PFSK-1 (cell line): ENCODE measurements around the gene KLF13.

Experiments
- FOXP2 ChIP-seq: optimal IDR thresholded peaks from 2 replicates; pipeline ENCODE3; 2011; ENCODE audit warnings: borderline replicate concordance, control low read depth, inconsistent platforms; ENCODE audit not compliant: insufficient read depth; ENCODE audit errors: extremely low read length, extremely low read depth
- POLR2AphosphoS5 ChIP-seq: IDR thresholded peaks from 2 replicates; pipeline ENCODE4 v1.6.1; 2012; ENCODE audit warnings: low read depth, mild to moderate bottlenecking, control low read depth, low read length, moderate library complexity
- SIN3A ChIP-seq: IDR thresholded peaks from 2 replicates; pipeline ENCODE4 v1.6.1; 2012; ENCODE audit warnings: mild to moderate bottlenecking, low read length, moderate library complexity, borderline replicate concordance; ENCODE audit not compliant: insufficient read depth
- TAF1 ChIP-seq: IDR thresholded peaks from 2 replicates; pipeline ENCODE4 v1.6.1; 2012; ENCODE audit warnings: low read length, control low read depth, borderline replicate concordance; ENCODE audit not compliant: insufficient read depth
- TF ChIP-seq, protein P1 (sequence below), 2 experiments: IDR thresholded peaks; 2 replicates each; pipeline versions ENCODE4 v1.6.1 to v1.8.0; 2011 to 2012; ENCODE audit warnings: low read depth in 2 of 2, low read length in 2 of 2, control low read depth in 1 of 2, inconsistent platforms in 1 of 2, mild to moderate bottlenecking in 1 of 2, moderate library complexity in 1 of 2; ENCODE audit not compliant: insufficient read depth in 1 of 2

Gene KLF13

DNA sequence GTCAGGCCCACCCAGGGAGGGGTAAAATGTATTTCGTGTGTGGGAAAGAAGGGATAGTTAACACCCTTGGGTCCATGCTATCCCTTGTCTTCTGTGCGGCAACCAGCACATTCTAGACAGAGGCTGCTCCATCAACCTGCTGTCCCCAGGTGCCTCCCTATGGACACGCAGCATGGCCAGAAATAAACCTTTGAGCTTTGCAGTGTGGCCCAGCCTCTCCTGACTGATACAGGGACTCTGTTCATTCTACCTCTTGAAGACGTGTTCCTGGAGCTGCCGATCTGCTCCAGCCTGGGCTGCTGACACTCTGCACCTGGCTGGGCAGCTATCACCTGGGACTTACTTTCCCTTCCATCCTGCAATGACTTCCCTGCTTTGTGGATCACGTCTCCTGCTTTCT is 4.1 kb upstream of the KLF13 start:
- TF ChIP-seq TAF1: no peak

DNA sequence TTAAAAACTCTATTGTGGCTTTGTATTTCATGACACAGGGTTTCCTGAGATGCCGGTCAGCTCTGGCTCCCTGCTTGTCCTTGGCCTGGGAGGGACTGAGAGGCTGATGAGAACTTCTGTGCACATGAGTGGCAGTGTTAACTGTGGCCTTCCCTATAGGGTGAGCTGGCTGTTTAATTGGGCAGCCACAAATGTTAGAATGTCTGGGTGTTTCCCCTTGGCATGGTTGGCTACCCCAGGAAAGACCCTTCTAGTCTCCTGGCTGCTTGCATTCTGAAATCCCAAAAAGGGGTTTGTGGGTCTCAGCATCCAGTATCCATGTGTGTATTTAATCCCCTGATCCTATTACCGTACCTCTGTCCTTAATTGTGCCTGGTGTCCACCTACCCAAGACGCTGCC is 3.0 kb upstream of the KLF13 start:
- TF ChIP-seq FOXP2 (no peak), POLR2AphosphoS5 (no peak), SIN3A (no peak)

DNA sequence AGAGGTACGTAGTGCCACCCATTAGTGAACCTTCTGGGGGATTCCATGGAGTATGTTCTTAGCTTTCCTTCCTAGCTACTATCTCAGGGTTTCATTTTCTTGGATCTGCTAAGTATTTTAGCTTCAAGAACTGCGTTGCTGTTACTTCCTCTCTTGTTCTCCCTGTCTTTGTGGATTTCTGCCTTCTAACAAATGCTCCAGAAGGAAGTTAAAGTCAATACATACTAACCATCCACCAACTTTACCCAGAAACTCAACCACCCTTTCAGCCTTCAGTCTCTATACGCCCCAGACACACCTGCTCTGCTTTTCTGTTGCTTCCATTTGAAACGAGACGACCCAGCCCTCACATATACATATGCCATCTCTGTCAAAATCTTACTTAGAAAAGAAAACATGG is 2.4 kb upstream of the KLF13 start:
- no peak for TF ChIP-seq POLR2AphosphoS5
- TF ChIP-seq, protein P1, sequence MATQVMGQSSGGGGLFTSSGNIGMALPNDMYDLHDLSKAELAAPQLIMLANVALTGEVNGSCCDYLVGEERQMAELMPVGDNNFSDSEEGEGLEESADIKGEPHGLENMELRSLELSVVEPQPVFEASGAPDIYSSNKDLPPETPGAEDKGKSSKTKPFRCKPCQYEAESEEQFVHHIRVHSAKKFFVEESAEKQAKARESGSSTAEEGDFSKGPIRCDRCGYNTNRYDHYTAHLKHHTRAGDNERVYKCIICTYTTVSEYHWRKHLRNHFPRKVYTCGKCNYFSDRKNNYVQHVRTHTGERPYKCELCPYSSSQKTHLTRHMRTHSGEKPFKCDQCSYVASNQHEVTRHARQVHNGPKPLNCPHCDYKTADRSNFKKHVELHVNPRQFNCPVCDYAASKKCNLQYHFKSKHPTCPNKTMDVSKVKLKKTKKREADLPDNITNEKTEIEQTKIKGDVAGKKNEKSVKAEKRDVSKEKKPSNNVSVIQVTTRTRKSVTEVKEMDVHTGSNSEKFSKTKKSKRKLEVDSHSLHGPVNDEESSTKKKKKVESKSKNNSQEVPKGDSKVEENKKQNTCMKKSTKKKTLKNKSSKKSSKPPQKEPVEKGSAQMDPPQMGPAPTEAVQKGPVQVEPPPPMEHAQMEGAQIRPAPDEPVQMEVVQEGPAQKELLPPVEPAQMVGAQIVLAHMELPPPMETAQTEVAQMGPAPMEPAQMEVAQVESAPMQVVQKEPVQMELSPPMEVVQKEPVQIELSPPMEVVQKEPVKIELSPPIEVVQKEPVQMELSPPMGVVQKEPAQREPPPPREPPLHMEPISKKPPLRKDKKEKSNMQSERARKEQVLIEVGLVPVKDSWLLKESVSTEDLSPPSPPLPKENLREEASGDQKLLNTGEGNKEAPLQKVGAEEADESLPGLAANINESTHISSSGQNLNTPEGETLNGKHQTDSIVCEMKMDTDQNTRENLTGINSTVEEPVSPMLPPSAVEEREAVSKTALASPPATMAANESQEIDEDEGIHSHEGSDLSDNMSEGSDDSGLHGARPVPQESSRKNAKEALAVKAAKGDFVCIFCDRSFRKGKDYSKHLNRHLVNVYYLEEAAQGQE (IDR thresholded peaks at IDR 0.05; ENCODE audit: insufficient read depth in 1 of 2, low read depth in 2 of 2, low read length in 2 of 2): no peak

DNA sequence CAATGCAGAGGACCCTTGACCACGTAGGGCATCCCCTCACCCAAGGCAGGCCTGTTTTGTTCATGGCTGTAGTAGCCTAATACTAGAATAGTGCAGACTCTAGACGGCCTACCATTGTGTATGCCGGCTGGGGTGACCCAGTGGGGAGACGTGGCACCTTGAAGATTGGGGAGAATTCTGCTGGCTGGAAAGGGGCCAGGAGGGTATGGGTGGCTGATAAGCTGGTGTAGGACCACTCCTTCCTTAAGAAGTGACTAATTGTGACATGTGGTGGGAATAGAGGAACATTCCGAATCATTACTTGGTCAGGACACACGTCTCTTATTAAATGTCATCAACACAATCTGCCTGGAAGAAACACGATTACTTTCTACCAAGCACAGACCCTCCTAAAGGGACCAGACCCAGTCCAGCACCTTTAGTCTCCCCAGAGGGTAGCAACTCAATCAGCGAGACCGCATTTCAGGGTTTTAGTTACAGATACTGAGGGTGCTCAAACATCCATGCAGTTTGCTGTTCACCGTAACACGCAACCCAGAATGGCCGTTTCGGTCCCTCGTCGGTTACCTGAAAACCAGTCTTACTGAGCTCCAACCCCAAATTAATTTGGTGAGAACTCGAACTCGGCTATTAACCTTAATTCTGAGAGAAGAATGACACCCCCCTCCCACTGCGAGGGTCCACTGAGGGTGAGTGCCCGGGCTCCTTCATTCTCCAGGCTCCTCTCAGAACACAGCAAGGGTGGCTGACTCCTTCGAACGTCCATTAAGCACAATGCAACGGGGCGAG is 1.6 kb upstream of the KLF13 start:
- TF ChIP-seq SIN3A (no peak), TAF1 (no peak), FOXP2 (no peak), POLR2AphosphoS5 (no peak)
- TF ChIP-seq, protein P1 (IDR thresholded peaks at IDR 0.05; ENCODE audit: insufficient read depth in 1 of 2, low read depth in 2 of 2, low read length in 2 of 2): no peak

DNA sequence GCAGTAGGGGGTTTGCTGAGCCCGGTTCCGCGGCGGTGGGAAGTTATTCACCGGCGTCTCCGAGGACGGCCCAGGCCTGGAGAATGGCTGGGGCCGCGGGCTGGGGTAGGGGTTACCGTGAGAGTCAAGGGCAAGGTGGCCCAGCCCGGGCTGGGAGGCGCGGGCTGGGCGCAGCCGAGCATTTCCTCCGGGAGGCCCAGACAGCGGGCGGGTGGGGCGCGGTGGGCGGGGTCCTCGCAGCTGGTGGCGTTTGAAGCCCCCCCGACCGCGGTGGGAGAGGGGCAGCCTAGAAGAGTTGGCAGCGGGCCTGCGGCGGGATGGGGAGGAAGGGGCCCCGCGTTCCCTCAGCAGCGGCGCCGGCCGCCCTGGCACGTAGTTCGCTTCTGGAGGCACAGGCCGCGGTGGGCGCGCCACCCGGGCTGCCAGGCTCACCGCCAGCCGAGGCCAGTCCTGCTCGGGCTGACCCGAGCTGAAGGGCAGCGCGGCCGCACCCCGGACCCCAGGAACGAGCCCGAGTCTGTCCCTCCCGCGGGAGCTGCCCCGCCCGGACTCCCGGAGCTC is 960 bp upstream of the KLF13 start:
- TF ChIP-seq, protein P1 (IDR thresholded peaks at IDR 0.05; ENCODE audit: insufficient read depth in 1 of 2, low read depth in 2 of 2, low read length in 2 of 2): no peak
- TF ChIP-seq FOXP2: no peak
- no peak for TF ChIP-seq POLR2AphosphoS5

DNA sequence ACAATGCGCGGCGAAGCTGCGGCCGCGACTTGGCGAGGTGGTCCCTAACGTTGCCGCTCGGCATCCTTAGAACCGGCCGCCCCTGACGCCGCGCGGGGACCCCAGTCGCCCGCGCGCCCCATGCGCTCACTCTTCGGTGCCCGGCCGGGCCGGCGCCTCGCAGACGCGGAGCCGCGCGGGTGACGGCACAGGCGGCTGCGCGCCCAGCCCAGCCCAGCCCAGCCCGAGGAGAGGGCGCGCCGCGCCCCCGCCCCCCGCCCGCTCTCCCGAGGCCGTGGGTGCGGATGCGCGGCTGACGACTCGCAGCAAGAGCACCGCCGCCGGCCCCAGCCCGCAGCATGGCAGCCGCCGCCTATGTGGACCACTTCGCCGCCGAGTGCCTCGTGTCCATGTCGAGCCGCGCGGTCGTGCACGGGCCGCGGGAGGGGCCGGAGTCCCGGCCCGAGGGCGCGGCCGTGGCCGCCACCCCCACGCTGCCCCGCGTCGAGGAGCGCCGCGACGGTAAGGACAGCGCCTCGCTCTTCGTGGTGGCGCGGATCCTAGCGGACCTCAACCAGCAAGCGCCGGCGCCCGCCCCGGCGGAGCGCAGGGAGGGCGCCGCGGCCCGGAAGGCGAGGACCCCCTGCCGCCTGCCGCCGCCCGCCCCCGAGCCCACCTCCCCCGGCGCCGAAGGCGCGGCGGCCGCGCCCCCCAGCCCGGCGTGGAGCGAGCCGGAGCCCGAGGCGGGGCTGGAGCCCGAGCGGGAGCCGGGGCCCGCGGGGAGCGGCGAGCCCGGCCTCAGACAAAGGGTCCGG is 437 bp downstream of the KLF13 start:
- TF ChIP-seq POLR2AphosphoS5: no peak
- no peak for TF ChIP-seq SIN3A
- no peak for TF ChIP-seq FOXP2
- TF ChIP-seq, protein P1 (IDR thresholded peaks at IDR 0.05; ENCODE audit: insufficient read depth in 1 of 2, low read depth in 2 of 2, low read length in 2 of 2): no peak
- no peak for TF ChIP-seq TAF1
